Motor neuron (in vitro differentiated cells): Measurements from ENCODE around the gene SVOPL. TPM values are rescaled to one million over a fixed set of nuclear protein-coding genes. Genes with fewer than 3 reads are reported as not detected.

Experiments used
- ATAC-seq, 8 experiments: fragments of 200-7000 bp; cut with Tn5 transposase; replicated peaks in 6 of 8; 2 replicates each; pipeline ENCODE4 v1.8.0; 2021; ENCODE audit warnings: mild to moderate bottlenecking in 8 of 8, moderate library complexity in 8 of 8
- H3K27ac ChIP-seq, 2 donors: fragments of 250-450 bp; sonication (Bioruptor Pico); 2 replicates each; pipeline ENCODE4 v1.9.0; 2021; ENCODE audit warnings: antibody characterized with exemption in 2 of 2, mild to moderate bottlenecking in 2 of 2, moderate library complexity in 1 of 2
- H3K4me1 ChIP-seq, 2 donors: fragments of 250-450 bp; sonication (Bioruptor Pico); replicated peaks in 1 of 2; 2 replicates each; pipeline ENCODE4 v1.6.1; 2021; ENCODE audit warnings: antibody characterized with exemption in 2 of 2, mild to moderate bottlenecking in 2 of 2, moderate library complexity in 1 of 2
- H3K4me3 ChIP-seq, 5 donors: fragments of 250-450 bp; sonication (Bioruptor Pico); 2 replicates each; pipeline ENCODE4 v1.9.0; 2021; ENCODE audit warnings: antibody characterized with exemption in 5 of 5, mild to moderate bottlenecking in 5 of 5, moderate library complexity in 4 of 5
- WGBS, 10 experiments: fragments of 450-650 bp; shearing (Covaris generic); methylation state at CpG; one replicate each; pipeline ENCODE4 v1.0.0; 2022; 5-methylcytosine and 5-hydroxymethylcytosine counted together
- in situ Hi-C, 9 experiments: fragments of 400-800 bp; cut with MboI; loops; one replicate each; pipeline ENCODE4 v1.15.0; 2021; ENCODE audit warnings: low sequenced_read_pairs in 9 of 9, low pct_unique_long_range_greater_than_20kb in 2 of 9; ENCODE audit not compliant: unreplicated experiment in 9 of 9
- total RNA-seq, 8 experiments: library from RNA; unstranded; fragments of 300-600 nt; gene quantifications; 2 replicates each; pipeline versions ENCODE4 v1.2.3 to v1.2.4, GENCODE V29; 2022

Gene SVOPL
- total RNA-seq, 8 experiments from 2014 or later = 0.05 to 0.28 (median 0.14) TPM; not detected in 1

DNA sequence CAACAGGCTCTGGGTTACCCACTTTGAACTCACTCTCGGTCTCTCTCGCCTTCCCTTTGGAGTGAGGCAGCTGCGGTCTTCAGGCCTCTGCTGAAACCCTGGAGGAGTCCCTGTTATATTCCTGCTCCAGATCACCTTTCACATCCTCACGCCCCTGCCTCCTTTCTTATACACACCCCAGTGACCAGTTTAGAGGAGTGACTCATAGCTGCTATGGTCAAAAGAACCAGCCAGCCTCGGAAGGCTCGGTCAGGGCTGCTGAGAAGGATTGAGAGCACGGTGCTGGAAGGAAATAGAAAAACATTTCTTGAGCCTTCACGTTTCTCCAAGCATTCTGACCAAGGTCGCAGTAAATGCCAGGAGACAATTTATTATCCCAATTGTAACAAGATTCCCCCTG lies 28.3 kb upstream of the SVOPL start:
- in situ Hi-C loops = loop anchor here in 6 of 9 experiments (25.0 kb wide), 3 partner anchors 567 to 817 kb away; no protein-coding TSS in a partner anchor
- WGBS, 10 experiments = 0 to 100% (median 84%) methylated on average over 2 to 9 of the region's 9 CpGs; no CpG with 5 or more reads in 3 of the 10 experiments

DNA sequence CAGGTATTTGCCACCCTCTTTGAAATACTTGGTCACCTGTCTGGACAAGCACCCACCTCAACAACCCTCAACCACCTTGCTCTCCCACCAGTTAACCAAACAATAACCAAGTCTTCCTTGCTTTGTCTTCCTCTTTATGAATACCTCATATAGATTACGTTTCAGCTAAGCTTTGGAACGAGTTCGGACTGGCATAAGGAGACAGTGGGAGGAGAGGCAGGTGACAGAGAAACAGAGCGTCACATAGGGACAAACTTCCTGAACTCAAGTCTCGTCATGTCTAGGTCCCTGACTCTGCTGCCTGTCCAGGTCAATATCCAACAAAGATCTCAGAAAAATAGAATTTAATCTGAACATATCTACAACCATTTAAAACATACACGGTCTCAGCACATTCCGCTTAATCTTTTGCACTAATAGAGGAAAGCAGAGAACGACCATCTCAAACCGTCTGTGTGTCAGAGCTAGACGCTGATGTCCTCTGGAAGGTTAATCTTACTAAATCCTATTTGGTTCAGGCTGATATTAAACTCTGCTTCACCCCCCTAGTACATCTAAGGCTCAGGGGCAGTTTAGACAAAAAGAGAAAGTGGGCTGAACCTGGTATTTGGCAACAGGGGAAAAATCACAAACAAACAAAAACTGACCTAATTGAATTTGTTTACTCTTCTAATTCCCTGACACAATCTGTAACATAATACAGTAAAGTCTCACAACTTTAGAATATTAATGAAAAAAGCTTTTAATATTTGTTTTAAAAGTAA lies 26.4 kb upstream of the SVOPL start:
- Histone ChIP-seq H3K27ac (no peak overlapping the region), H3K4me1 (no peaks in the 10 kb centered on the region), H3K4me3 (no peak overlapping the region)
- 0 to 100% (median 58%) methylated on average over 1 to 9 of the region's 10 CpGs; no CpG with 5 or more reads in 2 of the 10 experiments for WGBS, 10 experiments
- in situ Hi-C loops = loop anchor here in 6 of 9 experiments (25.0 kb wide), 3 partner anchors 565 to 815 kb away; no protein-coding TSS in a partner anchor
- ATAC-seq = no peak

More for the DNA sequence above, 28.3 kb upstream of the SVOPL start:
- no peak overlapping the region for H3K4me3 ChIP-seq
- no peak overlapping the region for H3K27ac ChIP-seq
- ATAC-seq = peak in 1 of 8 experiments; percentile 35
- no peaks in the 10 kb centered on the region for H3K4me1 ChIP-seq

DNA sequence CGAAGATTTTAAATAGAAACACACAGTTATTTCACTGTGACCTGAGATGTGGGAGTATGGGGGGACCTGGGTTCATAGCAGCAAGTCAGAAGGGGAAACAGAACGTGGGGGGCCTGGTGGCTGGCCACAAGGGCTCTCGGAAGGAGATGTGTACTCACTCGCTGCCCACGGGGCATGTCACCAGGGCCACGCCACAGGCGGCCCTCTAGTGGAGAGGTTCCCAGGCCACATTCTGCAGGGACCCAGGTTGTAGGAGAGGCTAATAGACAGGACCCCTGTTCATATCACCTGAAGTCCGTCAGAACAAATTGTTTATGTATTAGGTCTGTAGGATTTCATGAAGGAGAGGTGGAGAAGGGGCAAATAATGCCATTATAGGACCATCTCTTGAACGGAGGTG lies 25.1 kb upstream of the SVOPL start:
- Histone ChIP-seq H3K4me1 (no peaks in the 10 kb centered on the region), H3K4me3 (no peak overlapping the region), H3K27ac (no peak overlapping the region)
- in situ Hi-C loops = loop anchor here in 6 of 9 experiments (25.0 kb wide), 3 partner anchors 564 to 814 kb away; no protein-coding TSS in a partner anchor
- 0 to 100% (median 28%) methylated on average over 1 to 2 of the region's 9 CpGs; no CpG with 5 or more reads in 4 of the 10 experiments for WGBS, 10 experiments
- no peak for ATAC-seq

DNA sequence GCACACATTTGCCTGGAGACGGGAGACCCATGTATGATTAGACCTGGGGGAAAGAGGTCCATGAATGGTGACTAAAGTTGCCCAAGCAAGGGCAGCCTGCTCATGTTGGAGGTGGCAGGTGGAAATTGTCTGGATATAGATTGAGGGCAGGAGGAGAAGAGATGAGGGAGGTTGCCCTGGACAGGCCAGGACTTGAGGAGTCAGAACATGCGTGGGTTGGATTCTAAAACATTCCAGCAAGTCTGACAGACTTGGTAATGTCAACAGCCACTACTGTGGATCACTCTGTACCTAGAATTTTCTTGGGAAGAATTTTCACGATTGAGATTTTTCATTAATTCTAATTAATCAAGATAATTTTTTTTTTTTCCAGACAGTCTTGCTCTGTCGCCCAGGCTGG lies 19.1 kb upstream of the SVOPL start:
- no peak for ATAC-seq
- Histone ChIP-seq H3K4me1 (no peaks in the 10 kb centered on the region), H3K4me3 (no peak overlapping the region), H3K27ac (no peak overlapping the region)
- WGBS, 10 experiments = 7 to 100% (median 72%) methylated on average over 1 to 4 of the region's 4 CpGs
- in situ Hi-C loops = no loop called here

DNA sequence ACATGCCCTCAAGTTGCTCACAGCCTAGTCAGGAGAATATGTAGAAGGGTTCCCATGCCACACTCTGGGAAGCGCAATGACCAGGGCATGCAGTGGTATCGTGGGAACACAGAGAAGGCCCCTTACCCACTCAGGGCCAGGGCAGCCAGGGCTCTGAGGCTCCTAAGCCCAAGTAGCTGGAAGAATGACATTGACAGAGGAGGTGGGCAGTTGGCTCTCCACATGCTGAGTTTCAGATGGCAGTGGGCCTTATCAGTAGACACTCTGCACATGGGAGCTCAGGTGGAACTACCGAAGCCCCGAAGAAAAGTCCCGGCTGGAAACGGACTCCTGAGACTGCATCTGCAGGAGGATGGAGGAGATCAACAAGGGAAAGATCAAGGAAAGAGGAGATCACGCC lies 15.7 kb upstream of the SVOPL start:
- in situ Hi-C loops = no loop called here

DNA sequence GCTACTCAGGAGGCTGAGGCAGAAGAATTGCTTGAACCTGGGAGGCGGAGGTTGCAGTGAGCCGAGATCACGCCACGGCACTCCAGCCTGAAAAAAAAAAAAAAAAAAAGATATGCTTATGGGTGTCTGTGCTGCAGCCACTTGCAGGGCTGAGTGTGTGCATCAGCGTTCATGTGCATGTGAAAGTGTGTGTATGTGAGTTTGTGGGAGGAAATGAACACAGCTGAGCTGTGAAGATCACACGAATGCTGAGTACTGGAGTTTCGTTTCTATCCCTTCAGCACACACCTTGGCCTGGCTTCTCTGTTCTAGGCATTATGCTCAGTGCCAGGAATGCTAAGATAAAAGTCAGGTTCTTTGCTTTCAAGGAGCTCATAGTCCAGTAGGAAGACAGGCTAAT lies 12.0 kb upstream of the SVOPL start:
- in situ Hi-C loops = no loop called here
- H3K27ac ChIP-seq = no peak overlapping the region
- no peak overlapping the region for H3K4me3 ChIP-seq
- WGBS, 10 experiments = 36 to 100% (median 75%) methylated on average over 1 to 6 of the region's 7 CpGs; no CpG with 5 or more reads in 3 of the 10 experiments
- no peak for ATAC-seq
- H3K4me1 ChIP-seq = no peaks in the 10 kb centered on the region

More for the DNA sequence above, 15.7 kb upstream of the SVOPL start:
- Histone ChIP-seq H3K27ac (no peak overlapping the region), H3K4me1 (no peaks in the 10 kb centered on the region), H3K4me3 (no peak overlapping the region)
- no peak for ATAC-seq
- WGBS, 10 experiments = 0 to 100% (median 73%) methylated on average over 1 to 5 of the region's 7 CpGs; no CpG with 5 or more reads in 4 of the 10 experiments

DNA sequence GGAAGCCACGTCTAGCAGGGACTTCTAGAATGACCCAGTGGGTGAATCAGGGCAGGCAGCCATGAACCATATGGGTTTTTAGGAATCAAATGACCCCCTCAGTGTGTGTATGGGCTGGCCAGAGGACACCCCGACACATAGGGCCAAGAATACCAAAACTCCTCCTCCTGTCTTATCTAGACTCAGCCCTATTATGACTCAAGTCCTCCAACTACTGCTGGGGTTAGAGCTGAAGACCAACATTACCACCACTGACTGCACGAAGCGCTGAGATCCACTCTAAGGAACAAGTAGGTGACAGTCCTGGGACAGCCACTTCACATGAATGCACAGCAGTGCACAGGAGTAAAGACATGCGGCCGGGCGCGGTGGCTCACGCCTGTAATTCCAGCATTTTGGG lies 11.5 kb upstream of the SVOPL start:
- ATAC-seq = no peak
- H3K4me3 ChIP-seq = no peak overlapping the region
- H3K4me1 ChIP-seq = no peaks in the 10 kb centered on the region
- in situ Hi-C loops = no loop called here
- 20 to 100% (median 90%) methylated on average over 2 to 8 of the region's 9 CpGs; no CpG with 5 or more reads in 5 of the 10 experiments for whole genome bisulfite sequencing, 10 experiments
- H3K27ac ChIP-seq = no peak overlapping the region

DNA sequence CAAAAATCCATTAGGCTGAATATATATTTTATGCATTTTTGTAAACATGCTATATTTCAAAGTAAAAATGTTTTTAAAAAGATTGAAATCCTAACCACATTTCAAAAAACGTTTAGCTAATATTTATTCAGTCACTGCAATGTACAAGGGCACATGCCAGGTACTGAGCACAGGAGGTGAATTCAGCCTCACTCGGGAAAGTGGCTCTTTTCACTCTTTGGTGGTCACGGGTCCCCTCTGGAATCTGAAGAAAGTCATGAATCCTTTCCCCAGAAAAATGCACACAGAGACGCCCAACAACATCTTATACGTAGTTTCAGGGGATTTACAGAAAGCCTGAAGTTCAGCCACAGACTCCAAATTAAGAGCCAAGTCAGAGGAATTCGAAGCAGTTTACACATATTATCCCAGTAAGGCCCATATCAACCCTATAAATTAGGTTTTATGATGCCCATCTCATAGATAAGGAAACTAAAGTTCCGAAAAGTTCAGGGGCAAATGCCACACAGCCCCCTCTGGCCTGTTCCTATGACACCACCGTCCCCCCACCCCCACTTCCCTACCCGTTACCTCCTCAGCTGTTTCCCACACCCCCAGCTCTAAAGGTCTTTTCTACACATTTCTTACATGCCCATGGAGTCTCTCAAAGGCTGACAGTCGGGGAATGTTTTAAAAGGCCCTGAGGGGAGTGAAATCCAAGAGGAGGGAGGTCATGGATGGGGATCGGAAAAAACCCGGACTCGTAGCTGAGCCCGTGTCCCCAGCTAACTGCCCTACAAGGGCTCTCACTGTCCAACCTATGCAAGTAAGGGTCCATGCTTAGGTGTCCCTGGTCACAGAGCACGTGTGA lies 9.6 kb upstream of the SVOPL start:
- no peak for ATAC-seq
- in situ Hi-C loops = no loop called here
- Histone ChIP-seq H3K4me1 (no peaks in the 10 kb centered on the region), H3K27ac (no peak overlapping the region), H3K4me3 (no peak overlapping the region)
- 17 to 91% (median 73%) methylated on average over 2 to 10 of the region's 15 CpGs; no CpG with 5 or more reads in 1 of the 10 experiments for WGBS, 10 experiments

DNA sequence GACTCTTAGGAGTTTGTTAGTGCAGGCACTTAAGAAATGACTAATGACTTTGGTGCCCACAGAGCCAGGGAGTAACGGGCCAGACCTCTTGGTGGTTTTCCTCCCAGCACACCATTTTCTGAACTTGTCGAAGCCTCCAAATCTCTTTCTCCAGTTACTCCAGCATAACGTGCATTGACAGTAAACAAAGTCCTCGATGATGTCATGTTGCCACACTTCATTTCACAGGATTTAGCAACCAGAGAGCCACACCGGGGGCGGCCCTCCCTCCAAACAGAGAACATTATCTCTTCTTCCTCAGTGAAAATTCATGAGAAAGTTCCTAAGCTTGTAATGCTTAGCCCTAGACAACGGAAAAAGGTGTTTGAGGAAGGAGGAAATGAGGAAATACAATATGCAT lies 4.0 kb upstream of the SVOPL start:
- 15 to 100% (median 70%) methylated on average over 1 to 4 of the region's 7 CpGs; no CpG with 5 or more reads in 3 of the 10 experiments for WGBS, 10 experiments
- in situ Hi-C loops = no loop called here
- no peak for ATAC-seq
- H3K4me3 ChIP-seq = no peak overlapping the region
- H3K4me1 ChIP-seq = no peaks in the 10 kb centered on the region
- H3K27ac ChIP-seq = no peak overlapping the region

DNA sequence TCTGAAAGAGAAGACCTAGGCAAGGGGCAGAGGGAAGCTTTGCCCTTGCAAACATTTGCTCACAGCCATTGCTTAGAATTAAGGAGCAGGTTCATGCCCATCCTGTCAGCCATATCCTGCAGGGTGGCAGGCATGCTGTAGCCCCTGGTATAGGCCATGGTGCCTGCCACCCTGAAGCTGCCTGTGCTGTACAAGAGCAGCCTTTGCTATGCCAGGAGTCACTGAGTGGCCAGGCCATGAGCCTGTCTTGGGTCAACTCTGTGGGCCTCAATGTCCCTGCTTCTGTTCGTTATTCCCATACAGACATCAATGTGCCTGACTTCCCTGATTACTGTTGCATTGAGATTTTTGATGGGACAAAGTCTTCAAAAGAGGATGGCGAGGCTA lies 368 bp upstream of the SVOPL start:
- Histone ChIP-seq H3K27ac (no peak overlapping the region), H3K4me3 (no peak overlapping the region), H3K4me1 (no peaks in the 10 kb centered on the region)
- ATAC-seq = no peak
- 0 to 100% (median 84%) methylated on average over 1 to 2 of the region's 2 CpGs; no CpG with 5 or more reads in 4 of the 10 experiments for WGBS, 10 experiments
- in situ Hi-C loops = no loop called here

DNA sequence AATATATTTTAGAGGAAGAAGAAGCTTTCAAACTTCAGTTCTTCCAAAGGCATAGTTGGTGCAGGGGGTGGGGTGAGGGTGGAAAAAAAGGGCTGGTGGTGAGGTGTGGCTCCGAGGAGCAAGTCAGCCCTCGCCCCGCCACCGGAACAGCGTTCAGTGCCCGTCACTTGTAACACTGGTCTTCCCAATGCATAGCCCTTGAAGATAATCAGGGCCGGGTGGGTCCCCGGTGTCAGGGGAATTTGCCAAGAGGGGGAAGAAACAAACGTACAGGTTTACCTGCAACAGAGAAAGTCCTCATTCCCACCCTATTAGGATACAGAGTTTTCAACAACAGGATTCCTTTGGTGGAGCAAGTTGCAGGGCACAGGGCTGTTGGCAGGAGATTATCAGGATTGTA lies 1.5 kb downstream of the SVOPL start:
- no peak for ATAC-seq
- Histone ChIP-seq H3K27ac (no peak overlapping the region), H3K4me3 (no peak overlapping the region), H3K4me1 (no peaks in the 10 kb centered on the region)
- 3 to 95% (median 57%) methylated on average over 2 to 8 of the region's 9 CpGs; no CpG with 5 or more reads in 6 of the 10 experiments for WGBS, 10 experiments
- in situ Hi-C loops = no loop called here

DNA sequence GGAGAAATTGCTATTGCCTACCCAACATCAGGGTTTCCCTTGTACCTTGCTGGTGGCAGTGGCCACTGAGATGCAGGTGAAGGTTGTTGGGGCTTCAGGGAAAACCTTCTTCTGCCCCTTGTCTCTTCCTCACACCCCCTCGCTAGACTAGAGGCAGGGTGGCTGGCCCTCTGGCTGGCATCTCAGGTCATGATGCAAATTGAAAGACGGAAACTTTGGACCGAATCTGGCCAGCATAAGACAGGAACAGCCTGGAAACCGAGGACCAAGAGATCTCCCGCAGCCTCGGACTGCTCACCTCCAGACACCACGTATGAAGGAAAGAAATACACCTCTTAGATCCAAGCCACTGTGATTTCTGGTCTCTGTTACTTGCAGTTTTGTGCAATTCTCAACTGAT lies 2.9 kb downstream of the SVOPL start:
- Histone ChIP-seq H3K27ac (no peak overlapping the region), H3K4me3 (no peak overlapping the region), H3K4me1 (no peaks in the 10 kb centered on the region)
- WGBS, 10 experiments = 0 to 100% (median 82%) methylated on average over 2 to 6 of the region's 7 CpGs; no CpG with 5 or more reads in 3 of the 10 experiments
- in situ Hi-C loops = no loop called here
- no peak for ATAC-seq
